HCT116 (cell line): ENCODE data around the gene TDP1. TPM values are rescaled to one million over a fixed set of nuclear protein-coding genes. Genes with fewer than 3 reads are reported as not detected.

Experiments used
- ATAC-seq: fragments of 200-7000 bp; cut with Tn5 transposase; 2 replicates; pipeline ENCODE4 v1.9.1; 2020; ENCODE audit warnings: mild to moderate bottlenecking, moderate library complexity
- BruUV-seq: library from RNA; stranded (reverse); fragments of 400-500 nt; replicated peaks from 2 replicates; lab custom pipeline; 2021; lab: Mats Ljungman, UMichigan
- CTCF ChIA-PET: fragments of 300-600 bp; sonication (Branson Sonifier 250); formaldehyde crosslinking; loops from one replicate; lab custom pipeline; 2021; ENCODE audit warnings: antibody characterized with exemption; lab: Charles Lee
- POLR2A ChIA-PET: fragments of 300-600, 350-600 bp; sonication (Branson Sonifier 250); formaldehyde crosslinking; loops from one replicate; lab custom pipeline; 2021; ENCODE audit warnings: antibody characterized with exemption; lab: Charles Lee
- RAD21 ChIA-PET, 2 experiments: fragments of 300-600 bp; sonication (Branson Sonifier 250); formaldehyde crosslinking; loops; one replicate each; lab custom pipeline; 2023; ENCODE audit warnings: low total read pairs in 2 of 2; ENCODE audit not compliant: uncharacterized antibody in 2 of 2, unreplicated experiment in 2 of 2, low non-redundant PET in 1 of 2; lab: Charles Lee
- DNase-seq: peaks from one replicate; pipeline ENCODE4 v3.0.0-alpha.2; 2010; ENCODE audit warnings: low read depth, low spot score
- H2AFZ ChIP-seq: fragments of 200-600 bp; shearing (Covaris generic), sonication (generic); 2 replicates; pipeline ENCODE4 v1.6.1; 2017; ENCODE audit warnings: low read depth, mixed run types, mixed read lengths, antibody characterized with exemption, low read length; ENCODE audit not compliant: poor library complexity, severe bottlenecking
- H3K27ac ChIP-seq: 2 replicates; pipeline ENCODE4 v1.5.1; 2012; ENCODE audit warnings: low read depth, low read length
- H3K27me3 ChIP-seq: fragments of 200-600 bp; sonication (generic); 2 replicates; pipeline ENCODE4 v1.6.1; 2016; ENCODE audit warnings: mixed run types, low read length, mixed read lengths; ENCODE audit not compliant: insufficient read depth
- H3K36me3 ChIP-seq, 2 experiments: fragments of 200-500 bp in 1 of 2; fragments of 200-600 bp in 1 of 2; sonication (Bioruptor generic) in 1 of 2; sonication (generic) in 1 of 2; 2 replicates each; pipeline versions ENCODE4 v1.5.1 to v1.6.1; 2014 to 2016; ENCODE audit warnings: low read length in 2 of 2, inconsistent platforms in 1 of 2, mixed read lengths in 1 of 2, mixed run types in 1 of 2; ENCODE audit not compliant: insufficient read depth in 2 of 2, control insufficient read depth in 1 of 2
- H3K4me1 ChIP-seq, 2 experiments: fragments of 200-600 bp in 1 of 2; sonication (generic) in 1 of 2; 2 replicates each; pipeline versions ENCODE4 v1.5.1 to v1.6.1; 2012 to 2017; ENCODE audit warnings: low read length in 2 of 2, inconsistent platforms in 1 of 2, mild to moderate bottlenecking in 1 of 2, mixed read lengths in 1 of 2, mixed run types in 1 of 2, moderate library complexity in 1 of 2; ENCODE audit not compliant: insufficient read depth in 2 of 2, control insufficient read depth in 1 of 2
- H3K4me2 ChIP-seq: fragments of 200-600 bp; sonication (generic); 2 replicates; pipeline ENCODE4 v1.6.1; 2017; ENCODE audit warnings: mixed run types, low read length, mixed read lengths
- H3K4me3 ChIP-seq, 2 experiments: fragments of 200-600 bp in 1 of 2; sonication (generic) in 1 of 2; replicated peaks in 1 of 2; 2 replicates each; pipeline ENCODE4 v1.5.1; 2011 to 2016; ENCODE audit warnings: low read length in 2 of 2, control low read depth in 1 of 2, low read depth in 1 of 2, mild to moderate bottlenecking in 1 of 2, mixed read lengths in 1 of 2, mixed run types in 1 of 2
- H3K79me2 ChIP-seq: fragments of 200-600 bp; sonication (generic); 2 replicates; pipeline ENCODE4 v1.6.1; 2017; ENCODE audit warnings: mild to moderate bottlenecking, mixed run types, low read length, moderate library complexity, mixed read lengths; ENCODE audit not compliant: insufficient read depth
- H3K9ac ChIP-seq: fragments of 200-600 bp; sonication (generic); 2 replicates; pipeline ENCODE4 v1.6.1; 2016; ENCODE audit warnings: low read length, mixed read lengths
- H3K9me2 ChIP-seq: fragments of 200-600 bp; sonication (generic), shearing (Covaris generic); 2 replicates; pipeline ENCODE4 v1.6.1; 2017; ENCODE audit warnings: mixed run types, mild to moderate bottlenecking, moderate library complexity; ENCODE audit not compliant: insufficient read depth
- H3K9me3 ChIP-seq, 2 experiments: fragments of 200-500 bp in 1 of 2; fragments of 200-600 bp in 1 of 2; sonication (Bioruptor generic) in 1 of 2; sonication (generic) in 1 of 2; 2 replicates each; pipeline ENCODE4 v1.6.1; 2014 to 2017; ENCODE audit warnings: low read length in 2 of 2, mixed read lengths in 2 of 2, inconsistent platforms in 1 of 2, low read depth in 1 of 2, mild to moderate bottlenecking in 1 of 2, mixed run types in 1 of 2, moderate library complexity in 1 of 2; ENCODE audit not compliant: control insufficient read depth in 1 of 2, insufficient read depth in 1 of 2
- H4K20me1 ChIP-seq: fragments of 200-600 bp; sonication (generic), shearing (Covaris generic); 2 replicates; pipeline ENCODE4 v1.6.1; 2017; ENCODE audit warnings: mixed run types, mild to moderate bottlenecking, moderate library complexity; ENCODE audit not compliant: insufficient read depth
- ATF3 ChIP-seq: IDR thresholded peaks from 2 replicates; pipeline ENCODE4 v1.6.1; 2012
- CBX3 ChIP-seq: IDR thresholded peaks from 2 replicates; pipeline ENCODE4 v1.6.1; 2012; ENCODE audit warnings: low read depth
- ELF1 ChIP-seq: IDR thresholded peaks from 2 replicates; pipeline ENCODE4 v1.6.1; 2012; ENCODE audit warnings: low read depth, borderline replicate concordance
- REST ChIP-seq: IDR thresholded peaks from 2 replicates; pipeline ENCODE4 v1.6.1; 2012; ENCODE audit warnings: low read depth
- TCF7L2 ChIP-seq: IDR thresholded peaks from 2 replicates; pipeline ENCODE4 v1.7.0; 2011; ENCODE audit warnings: borderline replicate concordance, inconsistent platforms; ENCODE audit not compliant: insufficient read depth, insufficient read length; ENCODE audit errors: extremely low read depth
- YY1 ChIP-seq: IDR thresholded peaks from 2 replicates; pipeline ENCODE4 v1.6.1; 2011; ENCODE audit warnings: low read length, low read depth, moderate library complexity, mild to moderate bottlenecking; ENCODE audit not compliant: insufficient replicate concordance; ENCODE audit errors: extremely low read depth
- ZBTB33 ChIP-seq: IDR thresholded peaks from 2 replicates; pipeline ENCODE4 v1.6.1; 2011; ENCODE audit warnings: mild to moderate bottlenecking, low read length, moderate library complexity; ENCODE audit not compliant: insufficient replicate concordance; ENCODE audit errors: extremely low read depth
- ZFX ChIP-seq: fragments of 450-650 bp; IDR thresholded peaks from 2 replicates; pipeline ENCODE4 v1.6.1; 2017
- intact Hi-C: fragments of 100-400 bp; cut with micrococcal nuclease; formaldehyde crosslinking; loops from 2 replicates; pipeline ENCODE4 v1.10.0; 2022
- total RNA-seq: library from RNA; stranded (reverse); gene quantifications from one replicate; pipeline ENCODE4 v1.2.1, GENCODE V29; 2021; ENCODE audit not compliant: unreplicated experiment
- TF ChIP-seq, protein P1 (sequence below), 3 experiments: fragments of 200-600 bp in 1 of 3; sonication (generic) in 1 of 3; IDR thresholded peaks in 2 of 3; conservative IDR thresholded peaks in 1 of 3; 2 replicates each; pipeline ENCODE4 v1.5.1; 2012 to 2017; ENCODE audit warnings: low read depth in 2 of 3, low read length in 2 of 3, antibody characterized with exemption in 1 of 3, borderline replicate concordance in 1 of 3, control low read depth in 1 of 3, mild to moderate bottlenecking in 1 of 3, mixed read lengths in 1 of 3, mixed run types in 1 of 3, moderate library complexity in 1 of 3; ENCODE audit not compliant: insufficient read depth in 1 of 3

TDP1 gene
- total RNA-seq, 1 experiment from 2014 or later = 37.1 TPM

DNA sequence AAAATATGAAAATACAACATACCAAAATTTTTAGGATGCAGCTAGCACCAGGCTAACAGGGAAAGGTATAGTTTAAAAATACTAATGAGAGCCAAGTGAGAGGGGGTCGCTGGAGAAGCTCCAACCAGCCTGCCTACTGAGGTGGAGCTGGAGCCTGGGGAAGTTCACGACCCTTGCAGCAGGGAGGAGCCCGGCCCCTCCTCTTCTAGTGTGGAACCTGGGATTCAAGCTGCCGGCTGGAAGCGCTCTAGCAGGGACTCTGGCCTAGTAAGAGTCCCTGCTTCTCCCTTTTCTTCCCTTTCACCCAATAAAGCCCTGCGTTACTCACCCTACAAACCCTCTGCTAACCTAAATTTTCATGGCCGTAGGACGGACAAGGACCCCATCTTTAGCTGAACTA, 101.1 kb downstream of the TDP1 start:
- H4K20me1 ChIP-seq = no peaks in the 10 kb centered on the region
- H3K36me3 ChIP-seq = no peaks in the 10 kb centered on the region
- BruUV-seq = no TSS peak
- intact Hi-C loops = loop anchor here (5.0 kb wide), 1 partner anchor 100 kb away; the partner anchor contains the start of gene TDP1
- H3K9ac ChIP-seq = no peak overlapping the region
- H3K4me3 ChIP-seq = no peak overlapping the region
- peaks cover 0 to 16% of the 10 kb centered on the region in 2 experiments; a peak in 2 of 4 replicates for H3K4me1 ChIP-seq
- no peak overlapping the region for H3K4me2 ChIP-seq
- DNase-seq = no peak
- TF ChIP-seq ELF1 = no peak
- no peak for TF ChIP-seq ATF3
- TF ChIP-seq ZBTB33 = no peak
- TF ChIP-seq TCF7L2 = no peak
- TF ChIP-seq, protein P1, sequence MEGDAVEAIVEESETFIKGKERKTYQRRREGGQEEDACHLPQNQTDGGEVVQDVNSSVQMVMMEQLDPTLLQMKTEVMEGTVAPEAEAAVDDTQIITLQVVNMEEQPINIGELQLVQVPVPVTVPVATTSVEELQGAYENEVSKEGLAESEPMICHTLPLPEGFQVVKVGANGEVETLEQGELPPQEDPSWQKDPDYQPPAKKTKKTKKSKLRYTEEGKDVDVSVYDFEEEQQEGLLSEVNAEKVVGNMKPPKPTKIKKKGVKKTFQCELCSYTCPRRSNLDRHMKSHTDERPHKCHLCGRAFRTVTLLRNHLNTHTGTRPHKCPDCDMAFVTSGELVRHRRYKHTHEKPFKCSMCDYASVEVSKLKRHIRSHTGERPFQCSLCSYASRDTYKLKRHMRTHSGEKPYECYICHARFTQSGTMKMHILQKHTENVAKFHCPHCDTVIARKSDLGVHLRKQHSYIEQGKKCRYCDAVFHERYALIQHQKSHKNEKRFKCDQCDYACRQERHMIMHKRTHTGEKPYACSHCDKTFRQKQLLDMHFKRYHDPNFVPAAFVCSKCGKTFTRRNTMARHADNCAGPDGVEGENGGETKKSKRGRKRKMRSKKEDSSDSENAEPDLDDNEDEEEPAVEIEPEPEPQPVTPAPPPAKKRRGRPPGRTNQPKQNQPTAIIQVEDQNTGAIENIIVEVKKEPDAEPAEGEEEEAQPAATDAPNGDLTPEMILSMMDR (IDR thresholded peaks at IDR 0.05 in 2 of 3, conservative IDR thresholded peaks at IDR 0.05 in 1 of 3; ENCODE audit: borderline replicate concordance in 1 of 3, insufficient read depth in 1 of 3, low read depth in 2 of 3, low read length in 2 of 3) = no peak
- no peak for TF ChIP-seq YY1
- TF ChIP-seq REST = no peak
- no peak for TF ChIP-seq ZFX
- no peak for TF ChIP-seq CBX3
- no peaks in the 10 kb centered on the region for H3K79me2 ChIP-seq
- ChIA-PET POLR2A (no interaction called here), CTCF (interaction anchor here (0.6 kb wide), 1 partner anchor 118 kb away, joined by 3 read pairs; no protein-coding TSS in a partner anchor), RAD21 (no interaction called here)
- 0 out of 2 replicates have a peak, but pooled peaks cover 6% of the 10 kb centered on the region for H3K27me3 ChIP-seq
- no peak overlapping the region for H2AFZ ChIP-seq
- no peak overlapping the region for H3K27ac ChIP-seq
- no peak for ATAC-seq
- H3K9me3 ChIP-seq = no peaks in the 10 kb centered on the region
- H3K9me2 ChIP-seq = no peaks in the 10 kb centered on the region
